ENCODE results near the gene IGSF21. TPM values are rescaled to one million over a fixed set of nuclear protein-coding genes. Genes with fewer than 3 reads are reported as not detected.

Gene IGSF21
- total and polyA plus RNA-seq, 2 of the 4 experiments (the other 2 are of a cell fraction), result not detected

DNA sequence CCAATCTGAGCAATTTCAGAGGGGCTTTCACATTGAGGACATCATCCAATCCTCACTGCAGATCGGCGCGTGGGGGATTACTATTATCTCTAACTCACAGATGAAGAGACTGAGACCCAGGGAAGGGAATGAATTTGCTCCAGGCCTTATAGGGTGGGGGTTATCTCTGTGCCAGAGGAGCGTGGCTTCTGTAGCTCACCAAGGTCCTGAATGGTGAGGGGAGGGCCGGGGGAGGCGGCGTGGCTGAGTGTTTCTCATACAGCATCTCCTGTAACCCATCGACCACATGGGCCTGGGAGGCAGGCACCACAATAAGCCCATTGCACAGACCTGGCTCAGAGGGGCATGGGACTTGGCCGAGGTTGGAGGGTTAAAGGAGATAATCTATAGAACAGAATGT lies 230.2 kb downstream of the IGSF21 start:
- H2BK15ac ChIP-seq (ENCODE audit: low read depth, low read length), result no peak overlapping the region
- no peaks in the 10 kb centered on the region for H4K20me1 ChIP-seq (ENCODE audit: insufficient read depth, low read length)
- in situ Hi-C loops (cut with MboI; ENCODE audit: low sequenced_read_pairs) (no loop called here), intact Hi-C loops (cut with micrococcal nuclease) (no loop called here), dilution Hi-C loops (cut with HindIII; ENCODE audit: low sequenced_read_pairs, unreplicated experiment) (no loop called here)
- no peak for ATAC-seq (ENCODE audit: low read depth)
- no peaks in the 10 kb centered on the region for H3K4me1 ChIP-seq (ENCODE audit: control insufficient read depth, insufficient read depth, low read length)
- no peak overlapping the region for H3K4ac ChIP-seq (ENCODE audit: low read depth, low read length)
- no peak overlapping the region for H4K91ac ChIP-seq (ENCODE audit: insufficient read depth, low read depth, low read length)
- H2AK9ac ChIP-seq (replicated peaks; ENCODE audit: low read depth, low read length, poor library complexity), result no peak overlapping the region
- no peak for DNase-seq
- no peak overlapping the region for H2BK120ac ChIP-seq (ENCODE audit: low read depth, low read length)
- no peaks in the 10 kb centered on the region for H3K79me1 ChIP-seq (ENCODE audit: low read depth in 1 of 2, low read length in 2 of 2)
- H3K4me2 ChIP-seq (ENCODE audit: low read depth, low read length), result no peak overlapping the region
- H3K9me3 ChIP-seq (ENCODE audit: control insufficient read depth, insufficient read depth, low read length), result peaks cover 41% of the 10 kb centered on the region
- no peak overlapping the region for H3K14ac ChIP-seq (replicated peaks; ENCODE audit: low read depth, low read length)
- H3K27ac ChIP-seq (ENCODE audit: insufficient read depth, low read length), result no peak overlapping the region
- no TSS peak for BruUV-seq (replicated peaks)
- H2BK5ac ChIP-seq (ENCODE audit: low read depth, low read length, poor library complexity, severe bottlenecking), result no peak overlapping the region
- POLR2A ChIA-PET (ENCODE audit: unreplicated experiment), result no interaction called here
- 60% methylated on average over 4 of the region's 9 CpGs; no CpG with 5 or more reads in 1 of the 2 experiments for WGBS, 2 experiments (ENCODE audit: extremely low coverage in 2 of 2, insufficient read length in 1 of 2)
- no peak overlapping the region for H3K18ac ChIP-seq (ENCODE audit: low read depth, low read length)
- TF ChIP-seq NFE2L2 (IDR thresholded peaks at IDR 0.05; ENCODE audit: low read depth, low read length) (no peak), RFX5 (IDR thresholded peaks at IDR 0.05; ENCODE audit: low read depth, low read length) (no peak), POLR2A (IDR thresholded peaks at IDR 0.05; ENCODE audit: low read depth, low read length) (no peak), CHD1 (IDR thresholded peaks at IDR 0.05; ENCODE audit: low read depth, low read length) (no peak), RCOR1 (IDR thresholded peaks at IDR 0.05; ENCODE audit: insufficient replicate concordance, low read length) (no peak), RAD21 (IDR thresholded peaks at IDR 0.05; ENCODE audit: low read length) (no peak), MAFK (IDR thresholded peaks at IDR 0.05; ENCODE audit: low read depth, low read length) (no peak), FOS (IDR thresholded peaks at IDR 0.05; ENCODE audit: low read depth, low read length) (no peak), MAZ (IDR thresholded peaks at IDR 0.05; ENCODE audit: borderline replicate concordance, low read depth, low read length) (no peak), CEBPB (IDR thresholded peaks at IDR 0.05; ENCODE audit: low read depth, low read length) (no peak), SMC3 (IDR thresholded peaks at IDR 0.05; ENCODE audit: low read depth, low read length) (no peak), MXI1 (IDR thresholded peaks at IDR 0.05; ENCODE audit: borderline replicate concordance, low read depth, low read length) (no peak), BHLHE40 (IDR thresholded peaks at IDR 0.05; ENCODE audit: low read depth, low read length) (no peak)
- TF ChIP-seq, protein P1, sequence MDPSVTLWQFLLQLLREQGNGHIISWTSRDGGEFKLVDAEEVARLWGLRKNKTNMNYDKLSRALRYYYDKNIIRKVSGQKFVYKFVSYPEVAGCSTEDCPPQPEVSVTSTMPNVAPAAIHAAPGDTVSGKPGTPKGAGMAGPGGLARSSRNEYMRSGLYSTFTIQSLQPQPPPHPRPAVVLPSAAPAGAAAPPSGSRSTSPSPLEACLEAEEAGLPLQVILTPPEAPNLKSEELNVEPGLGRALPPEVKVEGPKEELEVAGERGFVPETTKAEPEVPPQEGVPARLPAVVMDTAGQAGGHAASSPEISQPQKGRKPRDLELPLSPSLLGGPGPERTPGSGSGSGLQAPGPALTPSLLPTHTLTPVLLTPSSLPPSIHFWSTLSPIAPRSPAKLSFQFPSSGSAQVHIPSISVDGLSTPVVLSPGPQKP (IDR thresholded peaks at IDR 0.05; ENCODE audit: borderline replicate concordance, low read depth, low read length), result no peak
- TF ChIP-seq, protein P2, sequence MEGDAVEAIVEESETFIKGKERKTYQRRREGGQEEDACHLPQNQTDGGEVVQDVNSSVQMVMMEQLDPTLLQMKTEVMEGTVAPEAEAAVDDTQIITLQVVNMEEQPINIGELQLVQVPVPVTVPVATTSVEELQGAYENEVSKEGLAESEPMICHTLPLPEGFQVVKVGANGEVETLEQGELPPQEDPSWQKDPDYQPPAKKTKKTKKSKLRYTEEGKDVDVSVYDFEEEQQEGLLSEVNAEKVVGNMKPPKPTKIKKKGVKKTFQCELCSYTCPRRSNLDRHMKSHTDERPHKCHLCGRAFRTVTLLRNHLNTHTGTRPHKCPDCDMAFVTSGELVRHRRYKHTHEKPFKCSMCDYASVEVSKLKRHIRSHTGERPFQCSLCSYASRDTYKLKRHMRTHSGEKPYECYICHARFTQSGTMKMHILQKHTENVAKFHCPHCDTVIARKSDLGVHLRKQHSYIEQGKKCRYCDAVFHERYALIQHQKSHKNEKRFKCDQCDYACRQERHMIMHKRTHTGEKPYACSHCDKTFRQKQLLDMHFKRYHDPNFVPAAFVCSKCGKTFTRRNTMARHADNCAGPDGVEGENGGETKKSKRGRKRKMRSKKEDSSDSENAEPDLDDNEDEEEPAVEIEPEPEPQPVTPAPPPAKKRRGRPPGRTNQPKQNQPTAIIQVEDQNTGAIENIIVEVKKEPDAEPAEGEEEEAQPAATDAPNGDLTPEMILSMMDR (conservative IDR thresholded peaks at IDR 0.05; ENCODE audit: low read depth, low read length), result no peak
- CTCF ChIA-PET, result no interaction called here
- H3K23ac ChIP-seq (ENCODE audit: low read depth, low read length), result no peak overlapping the region
- H4K8ac ChIP-seq (ENCODE audit: low read depth in 2 of 2, low read length in 2 of 2), result no peak overlapping the region
- H3K56ac ChIP-seq (ENCODE audit: extremely low read depth, insufficient read depth, low read length), result no peak overlapping the region
- no peak overlapping the region for H3K4me3 ChIP-seq (ENCODE audit: insufficient read depth, low read depth, low read length)
- no peak overlapping the region for H2AK5ac ChIP-seq (ENCODE audit: low read depth, low read length)
- no peak overlapping the region for H3K9ac ChIP-seq (ENCODE audit: low read depth, low read length)
- H3K9me1 ChIP-seq (ENCODE audit: insufficient read depth, low read length), result no peaks in the 10 kb centered on the region
- H3K27me3 ChIP-seq (ENCODE audit: control insufficient read depth, insufficient read depth, low read length), result no peaks in the 10 kb centered on the region
- H4K5ac ChIP-seq (ENCODE audit: low read depth, low read length), result no peak overlapping the region
- H3K36me3 ChIP-seq (ENCODE audit: control insufficient read depth, insufficient read depth, low read length), result no peaks in the 10 kb centered on the region
- H2BK20ac ChIP-seq (ENCODE audit: low read depth, low read length), result no peak overlapping the region
- H2AFZ ChIP-seq (replicated peaks; ENCODE audit: low read length, poor library complexity), result no peak overlapping the region

Measured in IMR-90 (cell line).